Tibial artery (tissue), 4 donors: ENCODE data around the gene CHCHD4.
A peak's percentile ranks its signal among the peaks of the same experiment; 100 is the strongest.

Source experiments
- DNase-seq, 2 donors: peaks; one replicate each; pipeline ENCODE4 v3.0.0-alpha.2; 2019
- H3K27ac ChIP-seq, 2 donors: fragments of 200-600 bp; sonication (generic) in 1 of 2; 1 replicate in 1 of 2; 2 replicates in 1 of 2; pipeline ENCODE4 v1.5.1; 2018 to 2019; ENCODE audit warnings: mild to moderate bottlenecking in 1 of 2
- H3K27me3 ChIP-seq, 2 donors: fragments of 200-600 bp; sonication (generic) in 1 of 2; one replicate each; pipeline versions ENCODE4 v1.5.1 to v1.6.0; 2016 to 2019
- H3K36me3 ChIP-seq, 3 donors: fragments of 200-600 bp; sonication (generic) in 2 of 3; one replicate each; pipeline ENCODE4 v1.5.1; 2016 to 2019; ENCODE audit warnings: mild to moderate bottlenecking in 2 of 3
- H3K4me1 ChIP-seq, 4 donors: fragments of 200-600 bp; sonication (generic) in 2 of 4; 1 replicate in 3 of 4; 2 replicates in 1 of 4; pipeline ENCODE4 v1.5.1; 2016 to 2019
- H3K4me3 ChIP-seq, 2 donors: fragments of 200-600 bp; sonication (generic) in 1 of 2; 1 replicate in 1 of 2; 2 replicates in 1 of 2; pipeline ENCODE4 v1.5.1; 2018 to 2019; ENCODE audit warnings: mild to moderate bottlenecking in 2 of 2
- H3K9me3 ChIP-seq, 3 donors: fragments of 200-600 bp; sonication (generic) in 1 of 3; one replicate each; pipeline ENCODE4 v1.5.1; 2016 to 2019
- intact Hi-C: fragments of 100-400 bp; cut with DNase I; formaldehyde crosslinking; loops from one replicate; pipeline ENCODE4 v1.15.0; 2023; ENCODE audit warnings: low total_unique reads
- TF ChIP-seq, protein P1 (sequence below), 2 experiments: fragments of 200-600 bp in 1 of 2; fragments of 450-650 bp in 1 of 2; IDR thresholded peaks; one replicate each; pipeline ENCODE4 v1.5.1; 2017 to 2019; ENCODE audit warnings: antibody characterized with exemption in 2 of 2, mild to moderate bottlenecking in 1 of 2, moderate library complexity in 1 of 2

Gene CHCHD4

DNA sequence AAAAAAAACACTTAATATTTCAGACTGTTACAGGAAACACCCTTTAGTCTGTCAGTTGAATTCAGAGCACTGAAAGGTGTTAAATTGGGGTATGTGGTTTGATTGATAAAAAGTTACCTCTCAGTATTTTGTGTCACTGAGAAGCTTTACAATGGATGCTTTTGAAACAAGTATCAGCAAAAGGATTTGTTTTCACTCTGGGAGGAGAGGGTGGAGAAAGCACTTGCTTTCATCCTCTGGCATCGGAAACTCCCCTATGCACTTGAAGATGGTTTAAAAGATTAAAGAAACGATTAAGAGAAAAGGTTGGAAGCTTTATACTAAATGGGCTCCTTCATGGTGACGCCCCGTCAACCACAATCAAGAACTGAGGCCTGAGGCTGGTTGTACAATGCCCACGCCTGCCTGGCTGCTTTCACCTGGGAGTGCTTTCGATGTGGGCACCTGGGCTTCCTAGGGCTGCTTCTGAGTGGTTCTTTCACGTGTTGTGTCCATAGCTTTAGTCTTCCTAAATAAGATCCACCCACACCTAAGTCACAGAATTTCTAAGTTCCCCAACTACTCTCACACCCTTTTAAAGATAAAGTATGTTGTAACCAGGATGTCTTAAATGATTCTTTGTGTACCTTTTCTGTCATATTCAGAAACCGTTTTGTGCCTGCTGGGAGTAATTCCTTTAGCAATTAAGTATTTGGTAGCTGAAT, 18.0 kb upstream of the CHCHD4 start:
- Histone ChIP-seq H3K9me3 (no peaks in the 10 kb centered on the region), H3K4me3 (no peak overlapping the region), H3K27me3 (no peaks in the 10 kb centered on the region), H3K27ac (peak overlapping the region; percentile 87 to 88), H3K4me1 (peaks cover 0 to 90% (median 73%) of the 10 kb centered on the region in 4 donors), H3K36me3 (peaks cover 43 to 70% (median 55%) of the 10 kb centered on the region in 3 donors)
- intact Hi-C loops, result loop anchor here (5.0 kb wide), 1 partner anchor 35 kb away; the partner anchor contains the start of genes LSM3 and XPC
- TF ChIP-seq, protein P1, sequence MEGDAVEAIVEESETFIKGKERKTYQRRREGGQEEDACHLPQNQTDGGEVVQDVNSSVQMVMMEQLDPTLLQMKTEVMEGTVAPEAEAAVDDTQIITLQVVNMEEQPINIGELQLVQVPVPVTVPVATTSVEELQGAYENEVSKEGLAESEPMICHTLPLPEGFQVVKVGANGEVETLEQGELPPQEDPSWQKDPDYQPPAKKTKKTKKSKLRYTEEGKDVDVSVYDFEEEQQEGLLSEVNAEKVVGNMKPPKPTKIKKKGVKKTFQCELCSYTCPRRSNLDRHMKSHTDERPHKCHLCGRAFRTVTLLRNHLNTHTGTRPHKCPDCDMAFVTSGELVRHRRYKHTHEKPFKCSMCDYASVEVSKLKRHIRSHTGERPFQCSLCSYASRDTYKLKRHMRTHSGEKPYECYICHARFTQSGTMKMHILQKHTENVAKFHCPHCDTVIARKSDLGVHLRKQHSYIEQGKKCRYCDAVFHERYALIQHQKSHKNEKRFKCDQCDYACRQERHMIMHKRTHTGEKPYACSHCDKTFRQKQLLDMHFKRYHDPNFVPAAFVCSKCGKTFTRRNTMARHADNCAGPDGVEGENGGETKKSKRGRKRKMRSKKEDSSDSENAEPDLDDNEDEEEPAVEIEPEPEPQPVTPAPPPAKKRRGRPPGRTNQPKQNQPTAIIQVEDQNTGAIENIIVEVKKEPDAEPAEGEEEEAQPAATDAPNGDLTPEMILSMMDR (IDR thresholded peaks at IDR 0.05), result no peak
- DNase-seq, result no peak

DNA sequence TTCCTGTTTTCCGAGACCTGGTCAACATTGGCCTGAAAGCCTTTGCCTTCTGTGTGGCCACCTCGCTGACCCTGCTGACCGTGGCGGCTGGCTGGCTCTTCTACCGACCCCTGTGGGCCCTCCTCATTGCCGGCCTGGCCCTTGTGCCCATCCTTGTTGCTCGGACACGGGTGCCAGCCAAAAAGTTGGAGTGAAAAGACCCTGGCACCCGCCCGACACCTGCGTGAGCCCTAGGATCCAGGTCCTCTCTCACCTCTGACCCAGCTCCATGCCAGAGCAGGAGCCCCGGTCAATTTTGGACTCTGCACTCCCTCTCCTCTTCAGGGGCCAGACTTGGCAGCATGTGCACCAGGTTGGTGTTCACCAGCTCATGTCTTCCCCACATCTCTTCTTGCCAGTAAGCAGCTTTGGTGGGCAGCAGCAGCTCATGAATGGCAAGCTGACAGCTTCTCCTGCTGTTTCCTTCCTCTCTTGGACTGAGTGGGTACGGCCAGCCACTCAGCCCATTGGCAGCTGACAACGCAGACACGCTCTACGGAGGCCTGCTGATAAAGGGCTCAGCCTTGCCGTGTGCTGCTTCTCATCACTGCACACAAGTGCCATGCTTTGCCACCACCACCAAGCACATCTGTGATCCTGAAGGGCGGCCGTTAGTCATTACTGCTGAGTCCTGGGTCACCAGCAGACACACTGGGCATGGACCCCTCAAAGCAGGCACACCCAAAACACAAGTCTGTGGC, 17.1 kb upstream of the CHCHD4 start:
- Histone ChIP-seq H3K27me3 (no peaks in the 10 kb centered on the region), H3K27ac (peak overlapping the region; percentile 87 to 88), H3K9me3 (no peaks in the 10 kb centered on the region), H3K4me1 (peaks cover 0 to 90% (median 74%) of the 10 kb centered on the region in 4 donors), H3K36me3 (peaks cover 34 to 68% (median 52%) of the 10 kb centered on the region in 3 donors), H3K4me3 (no peak overlapping the region)
- DNase-seq, result no peak
- TF ChIP-seq, protein P1 (IDR thresholded peaks at IDR 0.05), result no peak
- intact Hi-C loops, result loop anchor here (5.0 kb wide), 1 partner anchor 36 kb away; the partner anchor contains the start of genes LSM3 and XPC

DNA sequence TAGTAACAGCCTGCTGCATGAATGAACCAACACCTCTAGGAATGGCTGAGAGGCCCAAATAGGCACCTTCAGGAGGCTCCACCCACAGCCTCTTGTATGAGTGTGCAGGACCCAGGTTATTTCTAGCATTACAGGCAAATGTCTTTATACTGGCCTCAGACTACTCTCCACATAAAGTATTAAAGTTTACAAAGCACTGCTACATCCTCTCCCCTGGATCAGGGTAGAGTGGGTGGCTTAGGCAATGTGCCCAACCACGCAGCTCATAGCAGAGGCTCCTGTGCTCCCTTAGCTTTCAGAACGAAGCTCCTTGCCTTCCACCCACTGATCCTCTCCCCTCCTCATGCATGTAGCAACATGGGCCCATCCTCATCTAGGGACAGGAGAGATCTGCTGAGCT, 16.5 kb upstream of the CHCHD4 start:
- Histone ChIP-seq H3K9me3 (no peaks in the 10 kb centered on the region), H3K36me3 (peaks cover 36 to 67% (median 51%) of the 10 kb centered on the region in 3 donors), H3K27me3 (no peaks in the 10 kb centered on the region), H3K4me1 (peaks cover 0 to 90% (median 72%) of the 10 kb centered on the region in 4 donors), H3K4me3 (no peak overlapping the region), H3K27ac (peak overlapping the region; percentile 87 to 88)
- DNase-seq, result no peak
- TF ChIP-seq, protein P1 (IDR thresholded peaks at IDR 0.05), result no peak
- intact Hi-C loops, result loop anchor here (5.0 kb wide), 1 partner anchor 36 kb away; the partner anchor contains the start of genes LSM3 and XPC

DNA sequence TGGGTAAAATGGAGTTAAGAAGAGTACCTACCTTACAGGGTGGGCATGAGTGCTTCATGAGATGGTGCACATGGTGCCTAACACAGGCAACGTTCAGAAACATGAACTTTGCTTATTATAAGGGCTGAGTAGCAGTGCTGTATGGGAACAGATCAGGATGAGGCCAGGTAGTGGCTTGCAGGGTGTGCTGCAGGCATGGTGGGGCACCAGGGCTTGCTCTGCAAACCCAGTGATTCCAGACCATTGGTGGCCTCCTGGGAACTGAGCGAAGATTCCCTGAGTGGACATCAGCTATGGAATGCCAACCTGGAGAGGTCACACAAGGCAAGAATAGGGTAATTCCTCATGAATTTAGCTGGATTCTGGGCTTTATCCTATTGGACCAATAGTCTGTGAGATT, 16.0 kb upstream of the CHCHD4 start:
- intact Hi-C loops, result loop anchor here (5.0 kb wide), 1 partner anchor 37 kb away; the partner anchor contains the start of genes LSM3 and XPC
- Histone ChIP-seq H3K4me1 (peaks cover 0 to 85% (median 67%) of the 10 kb centered on the region in 4 donors), H3K36me3 (peaks cover 40 to 67% (median 51%) of the 10 kb centered on the region in 3 donors), H3K27ac (peak overlapping the region; percentile 87 to 88), H3K27me3 (no peaks in the 10 kb centered on the region), H3K9me3 (no peaks in the 10 kb centered on the region), H3K4me3 (no peak overlapping the region)
- TF ChIP-seq, protein P1 (IDR thresholded peaks at IDR 0.05), result no peak
- DNase-seq, result no peak

DNA sequence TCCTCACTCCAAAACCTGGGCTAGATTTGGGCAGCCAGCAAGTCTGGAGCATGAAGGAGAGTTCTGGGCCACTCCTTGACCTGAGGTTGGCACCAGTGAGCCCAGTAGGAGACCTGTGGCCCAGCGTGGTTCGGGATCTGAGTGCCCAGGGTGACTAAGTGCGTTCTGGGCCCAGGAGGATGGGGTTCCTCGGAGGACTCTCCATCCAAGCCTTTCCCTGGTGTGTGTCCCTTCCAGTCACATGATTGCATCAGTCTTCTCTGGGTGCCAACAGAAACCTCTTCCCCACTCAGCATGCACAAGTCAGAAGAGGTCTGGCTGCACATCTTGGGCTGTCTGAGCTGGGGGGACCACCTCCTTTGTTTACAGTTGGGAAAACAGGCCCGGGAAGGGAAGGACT, 15.1 kb upstream of the CHCHD4 start:
- Histone ChIP-seq H3K27ac (peak overlapping the region; percentile 87 to 88), H3K4me1 (peaks cover 0 to 76% (median 58%) of the 10 kb centered on the region in 4 donors), H3K36me3 (peaks cover 49 to 72% (median 58%) of the 10 kb centered on the region in 3 donors), H3K9me3 (no peaks in the 10 kb centered on the region), H3K27me3 (no peaks in the 10 kb centered on the region), H3K4me3 (no peak overlapping the region)
- intact Hi-C loops, result loop anchor here (5.0 kb wide), 1 partner anchor 38 kb away; the partner anchor contains the start of genes LSM3 and XPC
- no peak for DNase-seq
- TF ChIP-seq, protein P1 (IDR thresholded peaks at IDR 0.05), result no peak
